H1 (cell line): ENCODE measurements around the gene NAV2.

Source experiments
- CBX5 ChIP-seq: fragments of 300-800, 300-1000 bp; sonication (generic); IDR thresholded peaks from 2 replicates; pipeline ENCODE4 v1.7.1; 2016; ENCODE audit warnings: antibody characterized with exemption, low read length, low read depth
- KDM4A ChIP-seq: IDR thresholded peaks from one replicate; pipeline ENCODE4 v1.7.1; 2012; ENCODE audit warnings: low read depth, mild to moderate bottlenecking, moderate library complexity, low read length, inconsistent platforms; ENCODE audit not compliant: severe bottlenecking
- POLR2A ChIP-seq, 2 experiments: IDR thresholded peaks; 1 replicate in 1 of 2; 2 replicates in 1 of 2; pipeline ENCODE4 v1.6.1; 2011; ENCODE audit warnings: low read depth in 2 of 2, low read length in 2 of 2, mild to moderate bottlenecking in 2 of 2; ENCODE audit errors: control extremely low read depth in 1 of 2
- POLR2AphosphoS5 ChIP-seq: IDR thresholded peaks from 2 replicates; pipeline ENCODE4 v1.6.1; 2011; ENCODE audit warnings: low read depth, low read length
- SIN3A ChIP-seq, 2 experiments: IDR thresholded peaks in 1 of 2; conservative IDR thresholded peaks in 1 of 2; 2 replicates each; pipeline ENCODE4 v1.6.1; 2011 to 2012; ENCODE audit warnings: low read length in 2 of 2, improper control_type of control experiment in 1 of 2, low read depth in 1 of 2, mild to moderate bottlenecking in 1 of 2
- TAF1 ChIP-seq: IDR thresholded peaks from 2 replicates; pipeline ENCODE4 v1.6.1; 2011; ENCODE audit warnings: mild to moderate bottlenecking, low read depth, low read length
- TF ChIP-seq, protein P1 (sequence below), 3 experiments: IDR thresholded peaks; 1 replicate in 2 of 3; 2 replicates in 1 of 3; pipeline versions ENCODE4 v1.5.1 to v1.6.1; 2011; ENCODE audit warnings: low read length in 3 of 3, mild to moderate bottlenecking in 3 of 3, inconsistent platforms in 2 of 3, low read depth in 1 of 3, moderate library complexity in 1 of 3; ENCODE audit not compliant: insufficient read depth in 1 of 3; ENCODE audit errors: control extremely low read depth in 1 of 3
- TF ChIP-seq, protein P2 (sequence below): IDR thresholded peaks from 2 replicates; pipeline ENCODE4 v1.6.1; 2012; ENCODE audit warnings: inconsistent platforms

DNA sequence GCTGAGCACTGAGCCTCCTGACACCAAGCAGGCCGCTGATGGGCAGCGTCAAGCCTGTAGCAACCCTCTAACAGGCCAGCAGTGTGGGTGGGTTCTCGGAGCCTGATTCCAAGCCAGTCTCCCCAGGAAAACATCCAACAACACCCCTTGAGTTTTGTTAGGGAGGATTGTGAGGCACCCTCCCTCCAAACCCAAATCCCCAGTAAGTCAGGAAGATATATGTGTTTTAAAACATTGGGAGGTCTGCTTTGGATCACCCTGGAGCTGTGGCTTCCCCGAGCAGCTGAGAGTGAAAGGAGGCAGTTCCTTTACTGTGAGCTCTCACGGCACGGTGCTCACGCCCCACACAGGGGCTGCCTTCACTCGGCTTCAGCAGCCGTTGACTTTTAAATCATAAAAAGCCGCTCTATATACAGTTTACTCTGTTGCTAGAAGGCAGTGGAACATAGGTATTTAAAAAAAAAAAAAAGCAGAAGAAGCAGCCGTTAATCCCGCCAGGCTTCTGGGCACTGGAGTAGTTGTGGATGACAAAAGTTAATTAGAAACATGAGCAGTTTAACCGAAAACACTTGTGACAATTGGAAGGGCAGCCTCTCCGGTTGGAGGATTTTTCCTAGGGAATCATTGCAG is 218.6 kb downstream of the NAV2 start:
- TF ChIP-seq, protein P1, sequence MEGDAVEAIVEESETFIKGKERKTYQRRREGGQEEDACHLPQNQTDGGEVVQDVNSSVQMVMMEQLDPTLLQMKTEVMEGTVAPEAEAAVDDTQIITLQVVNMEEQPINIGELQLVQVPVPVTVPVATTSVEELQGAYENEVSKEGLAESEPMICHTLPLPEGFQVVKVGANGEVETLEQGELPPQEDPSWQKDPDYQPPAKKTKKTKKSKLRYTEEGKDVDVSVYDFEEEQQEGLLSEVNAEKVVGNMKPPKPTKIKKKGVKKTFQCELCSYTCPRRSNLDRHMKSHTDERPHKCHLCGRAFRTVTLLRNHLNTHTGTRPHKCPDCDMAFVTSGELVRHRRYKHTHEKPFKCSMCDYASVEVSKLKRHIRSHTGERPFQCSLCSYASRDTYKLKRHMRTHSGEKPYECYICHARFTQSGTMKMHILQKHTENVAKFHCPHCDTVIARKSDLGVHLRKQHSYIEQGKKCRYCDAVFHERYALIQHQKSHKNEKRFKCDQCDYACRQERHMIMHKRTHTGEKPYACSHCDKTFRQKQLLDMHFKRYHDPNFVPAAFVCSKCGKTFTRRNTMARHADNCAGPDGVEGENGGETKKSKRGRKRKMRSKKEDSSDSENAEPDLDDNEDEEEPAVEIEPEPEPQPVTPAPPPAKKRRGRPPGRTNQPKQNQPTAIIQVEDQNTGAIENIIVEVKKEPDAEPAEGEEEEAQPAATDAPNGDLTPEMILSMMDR (IDR thresholded peaks at IDR 0.05; ENCODE audit: control extremely low read depth in 1 of 3, insufficient read depth in 1 of 3, low read depth in 1 of 3, low read length in 3 of 3), result no peak
- no peak for TF ChIP-seq POLR2AphosphoS5
- no peak for TF ChIP-seq SIN3A (conservative IDR thresholded peaks at IDR 0.05 in 1 of 2, IDR thresholded peaks at IDR 0.05 in 1 of 2; ENCODE audit: low read depth in 1 of 2, low read length in 2 of 2)
- TF ChIP-seq POLR2A (IDR thresholded peaks at IDR 0.05; ENCODE audit: control extremely low read depth in 1 of 2, low read depth in 2 of 2, low read length in 2 of 2), result no peak
- no peak for TF ChIP-seq TAF1
- TF ChIP-seq CBX5, result no peak
- TF ChIP-seq, protein P2, sequence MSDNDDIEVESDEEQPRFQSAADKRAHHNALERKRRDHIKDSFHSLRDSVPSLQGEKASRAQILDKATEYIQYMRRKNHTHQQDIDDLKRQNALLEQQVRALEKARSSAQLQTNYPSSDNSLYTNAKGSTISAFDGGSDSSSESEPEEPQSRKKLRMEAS, result no peak
- TF ChIP-seq KDM4A, result no peak
